ENCODE results near the gene SYT9.

Gene SYT9

DNA sequence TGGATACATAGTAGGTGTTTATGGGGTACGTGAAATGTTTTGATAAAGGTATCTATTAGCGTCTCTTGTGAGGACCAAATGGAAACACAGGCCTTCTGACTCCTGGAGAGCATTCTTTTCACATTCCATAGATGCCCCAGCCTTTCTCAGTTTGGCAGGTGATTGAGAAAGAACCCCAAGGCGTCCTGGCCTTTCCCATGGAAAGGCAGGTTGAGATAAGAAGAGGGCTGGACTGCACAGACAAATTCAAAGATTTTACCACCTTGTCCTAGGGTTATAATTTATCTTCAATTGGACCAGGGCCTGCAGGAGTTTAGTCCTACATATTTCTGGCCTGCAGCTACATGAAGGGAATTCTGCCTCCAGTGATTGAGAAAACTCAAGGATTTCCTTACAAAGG, 232.9 kb downstream of the SYT9 start:
- no peak for DNase-seq

DNA sequence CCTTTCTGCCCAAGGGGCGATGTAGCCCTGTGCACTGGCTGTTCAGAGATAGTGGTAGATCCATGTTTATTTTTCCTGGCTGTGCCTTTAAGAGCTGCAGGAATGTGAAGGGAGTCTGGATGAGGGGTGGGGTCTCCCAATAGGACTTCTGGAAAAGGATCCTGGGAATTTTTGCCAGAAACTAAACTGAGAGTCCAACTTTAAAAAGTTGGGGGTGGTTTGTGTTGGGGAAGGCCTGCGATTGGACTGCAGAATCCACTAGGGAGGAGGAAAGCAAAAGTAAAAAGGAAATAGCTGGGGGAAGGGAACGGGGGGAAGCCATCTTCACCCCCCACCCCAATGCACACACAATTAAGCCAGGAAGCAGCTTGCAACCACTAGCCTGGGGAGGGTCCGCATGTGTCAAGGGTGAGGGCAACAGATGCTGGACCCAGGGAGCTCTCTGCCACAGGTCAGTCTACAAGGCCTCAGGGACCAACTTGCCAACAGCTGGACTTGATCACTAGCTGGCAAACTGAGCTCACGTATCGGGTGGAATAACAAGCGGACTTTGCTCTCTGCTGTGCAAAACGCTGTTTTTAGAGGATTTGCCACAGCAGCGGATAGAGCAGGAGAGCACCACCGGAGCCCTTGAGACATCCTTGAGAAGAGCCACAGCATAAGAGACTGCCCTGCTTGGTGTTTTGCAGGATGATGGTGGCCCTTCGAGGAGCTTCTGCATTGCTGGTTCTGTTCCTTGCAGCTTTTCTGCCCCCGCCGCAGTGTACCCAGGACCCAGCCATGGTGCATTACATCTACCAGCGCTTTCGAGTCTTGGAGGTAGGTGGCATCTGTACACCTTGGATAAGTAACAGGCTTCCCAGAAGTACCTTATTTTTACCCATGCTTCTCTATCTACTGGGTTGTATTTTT, 233.7 kb downstream of the SYT9 start, which contains the start of gene OLFML1:
TSS of gene OLFML1 (plus strand) at position 321 of the 912 bp plus-strand sequence. CDS start at position 691, 370 bp downstream.
- DNase-seq: peak; percentile 74

DNA sequence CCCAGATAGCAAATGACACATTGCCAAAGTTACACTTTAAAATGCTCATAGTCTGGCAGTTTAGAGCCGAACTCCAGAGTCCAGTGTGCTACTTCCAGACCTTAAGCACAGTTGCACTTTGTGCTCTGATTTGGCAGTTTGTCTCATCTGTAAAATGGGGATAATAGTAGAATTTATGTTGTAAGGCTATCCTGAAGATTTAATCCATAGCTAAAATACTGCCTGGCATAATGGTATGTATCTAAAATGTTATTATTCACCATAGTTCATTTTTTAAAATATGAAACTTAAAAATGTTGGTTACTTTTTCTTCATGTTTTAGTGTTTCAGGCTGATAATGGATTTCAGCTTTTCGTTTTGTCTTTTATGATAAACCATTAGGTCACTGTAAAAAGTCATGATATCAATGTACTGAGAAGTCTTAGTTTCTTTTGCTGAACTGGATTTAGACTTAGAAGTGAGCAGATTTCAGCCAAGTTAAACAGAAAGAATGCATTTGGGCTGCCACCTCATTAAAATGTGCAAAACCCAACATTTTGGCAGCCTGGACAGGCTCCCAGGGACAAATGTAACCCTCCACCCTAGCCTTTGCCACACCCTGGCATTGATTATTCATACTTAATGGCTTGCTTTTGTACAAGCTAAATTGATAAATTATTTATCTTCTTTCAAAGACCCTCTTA, 234.5 kb downstream of the SYT9 start:
- DNase-seq: no peak

GRCh38 chr11:7486781-7487140, 235.1 kb downstream of the SYT9 start:
- peak; percentile 74 for DNase-seq

- DNase-seq: no peak
Measured at GRCh38 chr11:7487360-7487759, 235.7 kb downstream of the SYT9 start.

DNA sequence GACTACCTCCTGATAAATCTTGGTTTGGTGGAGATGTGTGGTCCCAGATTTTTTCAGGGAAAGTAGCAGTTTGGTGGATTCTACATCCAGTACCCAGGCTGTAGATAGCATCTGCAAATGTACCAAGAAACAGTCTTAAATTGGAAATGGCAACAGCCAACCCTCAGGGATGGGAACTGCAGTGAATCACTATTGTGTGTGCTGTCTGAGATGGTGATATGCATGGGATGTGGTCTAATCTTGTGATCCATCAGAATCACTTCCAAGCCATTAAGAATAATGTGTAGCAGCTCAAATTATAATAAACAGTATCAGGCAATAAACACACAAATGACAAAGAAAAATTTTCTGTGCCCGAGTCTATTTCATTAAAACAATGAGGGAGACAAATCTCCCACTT, 237.0 kb downstream of the SYT9 start:
- no peak for DNase-seq

DNA sequence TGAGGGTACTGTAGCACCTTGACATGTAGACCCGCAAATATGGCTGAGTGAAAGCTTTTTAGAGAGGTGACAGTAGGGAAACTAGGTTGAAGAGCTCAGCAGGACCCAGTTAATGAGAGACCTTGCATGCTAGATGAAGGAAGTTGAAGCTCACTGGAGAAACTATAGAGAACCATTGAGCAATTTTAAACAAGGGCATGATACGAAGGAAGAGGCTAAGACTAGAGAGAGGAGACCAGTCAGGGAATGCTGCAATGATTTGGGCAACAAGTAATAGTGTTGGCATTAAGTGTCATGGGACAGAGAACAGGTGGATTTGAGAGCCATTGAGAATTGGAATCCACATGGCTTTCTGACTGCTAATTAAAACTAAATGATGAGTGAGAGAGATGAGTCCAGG, 237.7 kb downstream of the SYT9 start:
- DNase-seq: no peak

GRCh38 chr11:7490054-7490453, 238.3 kb downstream of the SYT9 start:
- DNase-seq: no peak

GRCh38 chr11:7490535-7490934, 238.8 kb downstream of the SYT9 start:
- no peak for DNase-seq

GRCh38 chr11:7492253-7492652, 240.5 kb downstream of the SYT9 start:
- DNase-seq: no peak

- DNase-seq: no peak
Measured at GRCh38 chr11:7493670-7494069, 242.0 kb downstream of the SYT9 start.

DNA sequence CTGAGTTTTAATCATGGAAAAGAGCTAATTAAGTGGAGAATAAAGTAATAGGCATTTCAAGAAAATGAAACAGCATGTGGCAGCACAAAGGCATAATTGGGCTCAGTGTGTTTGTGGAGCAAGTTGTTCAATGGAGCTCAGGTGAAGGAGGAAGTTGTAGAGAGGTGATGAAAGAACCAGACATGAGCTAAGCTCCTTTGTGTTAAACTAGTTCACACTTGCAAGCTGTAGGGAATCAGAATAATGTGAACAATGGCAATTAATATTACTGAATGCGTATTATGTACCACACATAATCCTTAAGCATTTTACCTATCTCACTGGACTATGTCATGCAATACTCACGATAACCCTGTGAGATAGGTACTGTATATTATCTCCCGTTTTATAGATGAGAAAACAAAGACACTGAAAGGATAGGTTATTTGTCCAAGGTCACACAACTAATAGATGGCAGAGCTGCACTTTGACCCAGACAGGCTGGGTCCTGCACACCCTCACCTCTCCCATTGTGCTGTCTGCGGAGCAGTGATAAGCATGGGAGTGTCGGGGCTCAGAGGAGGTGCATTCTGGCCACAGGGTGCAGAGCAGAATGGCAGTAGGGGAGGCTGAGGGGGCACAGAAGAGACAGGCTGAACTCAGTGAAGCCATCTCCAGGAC, 242.5 kb downstream of the SYT9 start:
- no peak for DNase-seq

GRCh38 chr11:7495882-7496551, 244.3 kb downstream of the SYT9 start:
- no peak for DNase-seq

GRCh38 chr11:7498193-7498592, 246.5 kb downstream of the SYT9 start:
- no peak for DNase-seq

DNA sequence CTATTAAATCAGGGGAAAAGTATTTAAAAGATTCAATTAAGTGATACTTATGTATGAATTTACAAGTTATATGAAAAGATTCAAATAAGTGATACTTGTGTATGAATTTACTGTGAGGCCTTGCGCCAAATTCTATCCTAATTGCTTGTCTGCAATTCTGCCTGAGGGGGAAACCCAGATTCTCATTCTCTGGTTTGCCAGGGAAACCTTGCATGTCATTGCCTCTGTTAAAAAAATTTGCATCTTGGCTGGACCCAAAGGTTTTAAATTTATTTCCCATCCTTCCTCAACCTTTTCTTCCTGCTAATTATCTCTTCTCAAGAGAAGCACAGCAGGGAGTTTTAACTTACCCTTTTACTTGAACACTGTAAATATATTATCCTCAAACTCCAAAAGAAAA, 247.4 kb downstream of the SYT9 start:
- DNase-seq: no peak

DNA sequence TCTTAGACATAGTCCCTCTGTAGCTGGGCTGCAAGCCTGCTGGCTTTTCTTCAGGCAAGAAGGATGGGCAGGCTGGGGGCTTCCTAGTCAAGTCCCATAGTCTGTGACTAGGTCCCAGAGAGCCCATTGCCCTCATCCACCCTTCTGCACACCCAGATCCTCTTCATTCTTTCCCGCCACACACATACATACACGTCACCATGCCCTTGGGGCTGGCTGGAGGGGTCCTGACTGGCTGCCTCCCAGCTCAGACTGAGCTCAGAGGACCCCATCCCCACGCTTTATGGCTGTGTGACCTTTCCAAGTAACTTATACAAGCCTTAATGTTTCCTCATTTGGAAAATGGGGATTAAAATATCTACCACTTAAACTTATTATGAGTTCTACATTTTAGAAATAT, 248.5 kb downstream of the SYT9 start:
- DNase-seq: no peak

DNA sequence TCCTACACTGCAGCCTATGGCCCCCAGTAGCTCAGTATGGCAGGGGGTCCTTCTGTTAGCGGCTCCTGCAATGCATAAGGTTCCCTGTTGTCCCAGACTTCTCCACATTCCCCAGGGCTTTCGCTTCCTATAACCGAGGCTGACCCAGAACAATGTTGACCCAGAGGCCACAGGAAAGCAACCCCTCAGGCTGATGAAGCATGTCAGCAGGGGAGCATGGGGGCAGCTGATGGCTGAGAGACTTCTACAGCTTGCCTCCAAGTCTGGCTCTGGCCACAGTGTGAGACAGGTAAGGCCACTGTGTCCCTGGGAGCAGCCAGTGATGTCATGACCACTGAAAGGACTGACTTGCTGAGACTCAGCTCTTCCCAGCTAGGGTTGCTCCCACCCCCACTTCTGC, 249.5 kb downstream of the SYT9 start:
- no peak for DNase-seq

GRCh38 chr11:7501894-7502293, 250.2 kb downstream of the SYT9 start:
- DNase-seq: no peak

DNA sequence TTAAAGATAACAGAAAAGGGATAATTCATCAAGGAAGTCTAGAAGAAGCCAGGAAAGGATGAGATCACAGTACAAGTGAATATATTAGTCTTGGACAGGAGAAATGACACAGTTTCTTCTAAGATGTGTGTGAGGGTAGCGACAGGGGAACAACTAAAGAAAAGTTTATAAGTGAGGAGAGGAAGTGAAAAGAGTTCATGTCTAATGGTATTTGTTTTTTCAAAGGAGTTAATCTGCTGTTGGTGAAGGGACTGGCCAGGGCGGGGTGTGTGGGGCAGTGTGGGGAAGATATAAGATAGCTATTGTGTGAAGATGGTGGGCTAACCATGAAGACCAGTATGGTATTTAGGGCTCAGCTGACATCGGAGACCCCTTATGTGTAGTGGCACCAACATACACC, 254.5 kb downstream of the SYT9 start:
- DNase-seq: no peak

GRCh38 chr11:7508087-7508486, 256.4 kb downstream of the SYT9 start:
- no peak for DNase-seq

- DNase-seq: no peak
Measured at GRCh38 chr11:7509966-7510365, 258.3 kb downstream of the SYT9 start.

DNA sequence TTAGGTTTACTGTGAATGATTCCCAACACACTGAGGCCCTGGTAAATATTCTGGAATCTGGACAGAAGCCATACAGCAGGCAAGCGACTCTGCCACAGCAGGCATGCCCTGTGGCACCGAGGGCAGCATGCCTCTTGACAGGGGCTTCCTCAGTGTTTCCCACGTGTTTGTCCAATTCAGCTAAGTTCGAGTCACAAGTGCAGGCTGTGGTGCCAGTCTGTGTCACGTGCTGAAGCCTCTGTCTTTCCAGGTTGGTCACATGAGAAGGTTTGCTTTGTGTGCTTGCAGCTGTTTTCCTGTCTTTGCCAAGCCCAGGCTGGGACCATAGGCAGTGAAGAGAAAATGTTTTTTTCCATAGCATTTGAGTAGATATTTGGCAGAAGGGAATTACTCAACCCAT, 259.7 kb downstream of the SYT9 start:
- DNase-seq: peak; percentile 82

All from femur (tissue), 1 donor.